C4-2B (cell line): ENCODE measurements around the gene NFIA.

Experiments
- CTCF ChIP-seq: fragments of 450-650 bp; conservative IDR thresholded peaks from 2 replicates; pipeline ENCODE4 v1.5.1; 2017; ENCODE audit warnings: mild to moderate bottlenecking
- ZFX ChIP-seq: fragments of 450-650 bp; IDR thresholded peaks from 2 replicates; pipeline ENCODE4 v1.6.1; 2017

GRCh38 chr1:61089338-61089737 lies 7.0 kb downstream of the NFIA start:
- TF ChIP-seq CTCF, result no peak
- no peak for TF ChIP-seq ZFX
